HFFc6 (cell line): Measurements from ENCODE around the gene RIPK3. TPM values are rescaled to one million over a fixed set of nuclear protein-coding genes. Genes with fewer than 3 reads are reported as not detected.
"Not testable (repeated sequence)": the region's sequence is repeated elsewhere in the genome, so short reads cannot be mapped to it uniquely, and the experiment has no call there.

ENCODE experiments used
- DNase-seq: peaks from one replicate; pipeline ENCODE4 v3.0.0-alpha.2; 2018
- H3K27ac Mint-ChIP-seq: 2 replicates; pipeline ENCODE4 v1.8.0; 2020; ENCODE audit warnings: mild to moderate bottlenecking, mixed read lengths
- H3K27me3 Mint-ChIP-seq: 2 replicates; pipeline ENCODE4 v1.8.0; 2021; ENCODE audit warnings: mild to moderate bottlenecking, moderate library complexity, mixed read lengths; ENCODE audit not compliant: insufficient read depth
- H3K36me3 Mint-ChIP-seq: 2 replicates; pipeline ENCODE4 v1.8.0; 2021; ENCODE audit warnings: low read depth, mixed read lengths
- H3K4me1 Mint-ChIP-seq: 2 replicates; pipeline ENCODE4 v1.8.0; 2020; ENCODE audit warnings: low read depth, mixed read lengths
- H3K4me3 Mint-ChIP-seq: 2 replicates; pipeline ENCODE4 v1.8.0; 2020; ENCODE audit warnings: mild to moderate bottlenecking, moderate library complexity, mixed read lengths
- H3K9me3 Mint-ChIP-seq: 2 replicates; pipeline ENCODE4 v1.8.0; 2020; ENCODE audit warnings: mild to moderate bottlenecking, mixed read lengths
- total RNA-seq, 6 experiments: library from RNA; stranded (reverse); fragmentation: NEBNext Ultra II Directional; extraction: Animal tissue kit (Norgen Biotek cat#: 25700); gene quantifications; 2 replicates in 1 of 6; 3 replicates in 5 of 6; pipeline ENCODE4 v1.2.3, GENCODE V29; 2021
- TF ChIP-seq, protein P1 (sequence below): fragments of 200-600 bp; sonication (generic); IDR thresholded peaks from 2 replicates; pipeline ENCODE4 v1.5.0; 2021; ENCODE audit warnings: antibody characterized with exemption, mild to moderate bottlenecking

Gene RIPK3
- total RNA-seq, 6 experiments from 2014 or later = not detected

DNA sequence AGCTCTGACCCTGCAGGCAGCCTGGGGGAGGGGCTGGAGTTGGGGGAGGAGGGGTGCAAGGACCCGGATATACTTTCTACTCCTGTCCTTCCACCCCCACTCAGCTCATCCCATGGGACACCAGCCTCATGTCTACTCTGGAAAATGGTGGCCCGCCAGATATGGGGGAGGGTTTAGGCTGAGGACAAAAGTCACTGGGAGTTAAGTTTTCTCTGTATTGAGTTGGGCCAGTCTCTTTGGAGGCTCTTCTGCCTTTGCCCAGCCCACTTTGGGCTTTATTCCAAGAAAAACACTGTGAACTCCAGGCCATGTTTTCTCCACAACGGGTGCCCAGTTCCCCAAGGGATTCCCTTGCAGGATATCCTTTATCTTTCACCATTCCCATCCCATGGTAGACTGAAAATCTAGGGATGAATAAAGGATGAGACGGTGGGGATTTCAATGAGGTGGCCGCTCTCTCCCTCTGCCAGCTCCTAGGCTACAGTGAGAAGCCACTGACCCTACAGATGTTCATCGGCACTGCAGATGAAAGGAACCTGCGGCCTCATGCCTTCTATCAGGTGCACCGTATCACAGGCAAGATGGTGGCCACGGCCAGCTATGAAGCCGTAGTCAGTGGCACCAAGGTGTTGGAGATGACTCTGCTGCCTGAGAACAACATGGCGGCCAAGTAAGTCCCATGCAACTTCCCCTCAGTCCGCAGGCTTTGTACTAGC lies 33.1 kb upstream of the RIPK3 start:
- Mint-ChIP-seq H3K9me3 (no peaks in the 10 kb centered on the region), H3K4me3 (no peak overlapping the region), H3K27me3 (peaks cover 2% of the 10 kb centered on the region), H3K27ac (no peak overlapping the region), H3K4me1 (peaks cover 23% of the 10 kb centered on the region), H3K36me3 (peaks cover 34% of the 10 kb centered on the region)
- no peak for DNase-seq
- TF ChIP-seq, protein P1, sequence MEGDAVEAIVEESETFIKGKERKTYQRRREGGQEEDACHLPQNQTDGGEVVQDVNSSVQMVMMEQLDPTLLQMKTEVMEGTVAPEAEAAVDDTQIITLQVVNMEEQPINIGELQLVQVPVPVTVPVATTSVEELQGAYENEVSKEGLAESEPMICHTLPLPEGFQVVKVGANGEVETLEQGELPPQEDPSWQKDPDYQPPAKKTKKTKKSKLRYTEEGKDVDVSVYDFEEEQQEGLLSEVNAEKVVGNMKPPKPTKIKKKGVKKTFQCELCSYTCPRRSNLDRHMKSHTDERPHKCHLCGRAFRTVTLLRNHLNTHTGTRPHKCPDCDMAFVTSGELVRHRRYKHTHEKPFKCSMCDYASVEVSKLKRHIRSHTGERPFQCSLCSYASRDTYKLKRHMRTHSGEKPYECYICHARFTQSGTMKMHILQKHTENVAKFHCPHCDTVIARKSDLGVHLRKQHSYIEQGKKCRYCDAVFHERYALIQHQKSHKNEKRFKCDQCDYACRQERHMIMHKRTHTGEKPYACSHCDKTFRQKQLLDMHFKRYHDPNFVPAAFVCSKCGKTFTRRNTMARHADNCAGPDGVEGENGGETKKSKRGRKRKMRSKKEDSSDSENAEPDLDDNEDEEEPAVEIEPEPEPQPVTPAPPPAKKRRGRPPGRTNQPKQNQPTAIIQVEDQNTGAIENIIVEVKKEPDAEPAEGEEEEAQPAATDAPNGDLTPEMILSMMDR = no peak

DNA sequence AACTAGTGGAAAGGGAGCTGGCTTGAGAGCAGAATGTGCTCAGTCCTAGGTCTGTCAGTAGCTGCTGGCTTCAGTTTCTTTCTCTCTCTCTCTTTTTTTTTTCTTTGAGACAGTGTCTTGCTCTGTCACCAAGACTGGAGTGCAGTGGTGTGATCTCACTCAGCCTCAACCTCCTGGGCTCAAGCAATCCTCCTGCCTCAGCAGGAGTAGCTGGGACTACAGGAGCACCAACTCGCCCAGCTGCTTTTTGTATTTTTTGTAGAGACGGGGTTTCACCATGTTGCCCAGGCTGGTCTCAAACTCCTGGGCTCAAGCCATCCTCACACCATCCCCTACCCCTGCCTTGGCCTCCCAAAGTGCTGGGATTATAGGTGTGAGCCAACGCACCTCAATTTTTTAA lies 31.8 kb upstream of the RIPK3 start:
- not testable (repeated sequence) for H3K27ac Mint-ChIP-seq, H3K9me3 Mint-ChIP-seq, H3K27me3 Mint-ChIP-seq, H3K4me3 Mint-ChIP-seq, DNase-seq
- peaks cover 27% of the 10 kb centered on the region; the same call in 1 of the 2 replicates for H3K36me3 Mint-ChIP-seq
- peaks cover 31% of the 10 kb centered on the region for H3K4me1 Mint-ChIP-seq

DNA sequence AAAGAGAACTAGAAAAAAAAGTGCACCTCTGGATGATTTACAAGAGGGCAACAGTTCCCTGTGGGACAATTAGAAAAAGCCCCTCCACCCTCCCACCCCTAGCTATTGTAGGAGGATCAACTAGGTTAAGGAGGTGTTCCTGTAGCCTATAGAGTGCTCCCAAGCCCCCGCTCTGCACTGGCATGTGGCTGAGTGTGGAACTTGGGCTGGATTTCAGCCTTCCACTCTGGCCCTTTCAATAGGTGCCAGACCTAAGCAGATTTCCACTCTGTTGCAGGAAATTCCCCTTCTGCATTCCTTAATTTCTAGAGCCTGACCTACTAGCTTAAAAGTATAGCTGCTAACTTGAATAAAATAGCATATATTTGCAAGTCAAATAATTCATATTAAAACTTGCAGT lies 31.0 kb upstream of the RIPK3 start:
- no peak overlapping the region for H3K4me3 Mint-ChIP-seq
- H3K4me1 Mint-ChIP-seq = peaks cover 36% of the 10 kb centered on the region
- H3K27me3 Mint-ChIP-seq = peaks cover 2% of the 10 kb centered on the region; the same call in 1 of the 2 replicates
- TF ChIP-seq, protein P1 = no peak
- DNase-seq = no peak
- no peaks in the 10 kb centered on the region for H3K9me3 Mint-ChIP-seq
- H3K27ac Mint-ChIP-seq = peak overlapping the region; percentile 10; the same call in 1 of the 2 replicates
- peaks cover 27% of the 10 kb centered on the region; the same call in 1 of the 2 replicates for H3K36me3 Mint-ChIP-seq

DNA sequence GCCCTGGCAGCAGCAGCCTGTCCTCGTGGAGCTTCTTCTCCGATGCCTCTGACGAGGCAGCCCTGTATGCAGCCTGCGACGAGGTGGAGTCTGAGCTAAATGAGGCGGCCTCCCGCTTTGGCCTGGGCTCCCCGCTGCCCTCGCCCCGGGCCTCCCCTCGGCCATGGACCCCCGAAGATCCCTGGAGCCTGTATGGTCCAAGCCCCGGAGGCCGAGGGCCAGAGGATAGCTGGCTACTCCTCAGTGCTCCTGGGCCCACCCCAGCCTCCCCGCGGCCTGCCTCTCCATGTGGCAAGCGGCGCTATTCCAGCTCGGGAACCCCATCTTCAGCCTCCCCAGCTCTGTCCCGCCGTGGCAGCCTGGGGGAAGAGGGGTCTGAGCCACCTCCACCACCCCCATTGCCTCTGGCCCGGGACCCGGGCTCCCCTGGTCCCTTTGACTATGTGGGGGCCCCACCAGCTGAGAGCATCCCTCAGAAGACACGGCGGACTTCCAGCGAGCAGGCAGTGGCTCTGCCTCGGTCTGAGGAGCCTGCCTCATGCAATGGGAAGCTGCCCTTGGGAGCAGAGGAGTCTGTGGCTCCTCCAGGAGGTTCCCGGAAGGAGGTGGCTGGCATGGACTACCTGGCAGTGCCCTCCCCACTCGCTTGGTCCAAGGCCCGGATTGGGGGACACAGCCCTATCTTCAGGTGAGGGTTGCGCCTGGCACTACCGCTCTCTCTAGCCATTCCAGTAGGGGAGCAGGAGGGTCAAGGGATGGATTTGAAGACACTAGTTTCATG lies 30.3 kb upstream of the RIPK3 start:
- Mint-ChIP-seq H3K27me3 (peaks cover 2% of the 10 kb centered on the region; the same call in 1 of the 2 replicates), H3K4me1 (peaks cover 43% of the 10 kb centered on the region), H3K27ac (no peak overlapping the region), H3K9me3 (no peaks in the 10 kb centered on the region), H3K36me3 (peaks cover 27% of the 10 kb centered on the region; the same call in 1 of the 2 replicates), H3K4me3 (no peak overlapping the region)
- TF ChIP-seq, protein P1 = no peak
- no peak for DNase-seq

DNA sequence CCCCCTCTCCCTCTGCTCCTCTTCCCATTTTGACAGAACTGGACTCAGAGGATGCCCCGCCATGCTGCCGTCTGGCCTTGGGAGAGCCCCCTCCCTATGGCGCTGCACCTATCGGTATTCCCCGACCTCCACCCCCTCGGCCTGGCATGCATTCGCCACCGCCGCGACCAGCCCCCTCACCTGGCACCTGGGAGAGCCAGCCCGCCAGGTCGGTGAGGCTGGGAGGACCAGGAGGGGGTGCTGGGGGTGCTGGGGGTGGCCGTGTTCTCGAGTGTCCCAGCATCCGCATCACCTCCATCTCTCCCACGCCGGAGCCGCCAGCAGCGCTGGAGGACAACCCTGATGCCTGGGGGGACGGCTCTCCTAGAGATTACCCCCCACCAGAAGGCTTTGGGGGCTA lies 29.7 kb upstream of the RIPK3 start:
- TF ChIP-seq, protein P1 = no peak
- H3K27me3 Mint-ChIP-seq = peaks cover 2% of the 10 kb centered on the region; the same call in 1 of the 2 replicates
- peaks cover 47% of the 10 kb centered on the region for H3K4me1 Mint-ChIP-seq
- peak overlapping the region; percentile 83 for H3K27ac Mint-ChIP-seq
- peak overlapping the region; percentile 85 for H3K4me3 Mint-ChIP-seq
- peaks cover 24% of the 10 kb centered on the region; the same call in 1 of the 2 replicates for H3K36me3 Mint-ChIP-seq
- no peaks in the 10 kb centered on the region for H3K9me3 Mint-ChIP-seq
- no peak for DNase-seq
